GM21619 (cell line): ENCODE data around the gene DLG1.

Experiments used
- ATAC-seq: cut with Tn5 transposase; IDR thresholded peaks from one replicate; pipeline ENCODE4 v1.9.1; 2021; ENCODE audit not compliant: unreplicated experiment

Gene DLG1

GRCh38 chr3:197021729-197022404 is 276.5 kb downstream of the DLG1 start:
- ATAC-seq, result no peak

- ATAC-seq, result no peak
Observed at GRCh38 chr3:197021231-197021630, 277.2 kb downstream of the DLG1 start.

- no peak for ATAC-seq
Observed at GRCh38 chr3:197019535-197019934, 278.9 kb downstream of the DLG1 start.

GRCh38 chr3:197019021-197019420 is 279.4 kb downstream of the DLG1 start:
- no peak for ATAC-seq

- no peak for ATAC-seq
Observed at GRCh38 chr3:197017003-197017402, 281.4 kb downstream of the DLG1 start.

- no peak for ATAC-seq
Observed at GRCh38 chr3:197015790-197016736, 282.3 kb downstream of the DLG1 start.

GRCh38 chr3:197014942-197015575 is 283.4 kb downstream of the DLG1 start:
- no peak for ATAC-seq

GRCh38 chr3:197014024-197014423 is 284.4 kb downstream of the DLG1 start:
- no peak for ATAC-seq

GRCh38 chr3:197012540-197012883 is 285.9 kb downstream of the DLG1 start:
- no peak for ATAC-seq

GRCh38 chr3:197011780-197012539 is 286.5 kb downstream of the DLG1 start:
- ATAC-seq, result no peak

- ATAC-seq, result no peak
Observed at GRCh38 chr3:197010556-197011351, 287.7 kb downstream of the DLG1 start.

- no peak for ATAC-seq
Observed at GRCh38 chr3:197009532-197010019, 288.8 kb downstream of the DLG1 start.

GRCh38 chr3:197008436-197009209 is 289.8 kb downstream of the DLG1 start:
- no peak for ATAC-seq

- ATAC-seq, result no peak
Observed at GRCh38 chr3:197007953-197008352, 290.5 kb downstream of the DLG1 start.

- ATAC-seq, result no peak
Observed at GRCh38 chr3:197007296-197007940, 291.0 kb downstream of the DLG1 start.

GRCh38 chr3:197006860-197007259 is 291.6 kb downstream of the DLG1 start:
- no peak for ATAC-seq

- ATAC-seq, result no peak
Observed at GRCh38 chr3:197006446-197006845, 292.0 kb downstream of the DLG1 start.

- no peak for ATAC-seq
Observed at GRCh38 chr3:197003461-197004385, 294.7 kb downstream of the DLG1 start.
